HCT116 (cell line): ENCODE data around the gene PXDN. TPM values are rescaled to one million over a fixed set of nuclear protein-coding genes. Genes with fewer than 3 reads are reported as not detected.

ENCODE experiments used
- ATAC-seq: fragments of 200-7000 bp; cut with Tn5 transposase; 2 replicates; pipeline ENCODE4 v1.9.1; 2020; ENCODE audit warnings: mild to moderate bottlenecking, moderate library complexity
- BruUV-seq: library from RNA; stranded (reverse); fragments of 400-500 nt; replicated peaks from 2 replicates; lab custom pipeline; 2021; lab: Mats Ljungman, UMichigan
- CTCF ChIA-PET: fragments of 300-600 bp; sonication (Branson Sonifier 250); formaldehyde crosslinking; loops from one replicate; lab custom pipeline; 2021; ENCODE audit warnings: antibody characterized with exemption; lab: Charles Lee
- POLR2A ChIA-PET: fragments of 300-600, 350-600 bp; sonication (Branson Sonifier 250); formaldehyde crosslinking; loops from one replicate; lab custom pipeline; 2021; ENCODE audit warnings: antibody characterized with exemption; lab: Charles Lee
- RAD21 ChIA-PET, 2 experiments: fragments of 300-600 bp; sonication (Branson Sonifier 250); formaldehyde crosslinking; loops; one replicate each; lab custom pipeline; 2023; ENCODE audit warnings: low total read pairs in 2 of 2; ENCODE audit not compliant: uncharacterized antibody in 2 of 2, unreplicated experiment in 2 of 2, low non-redundant PET in 1 of 2; lab: Charles Lee
- DNase-seq: peaks from one replicate; pipeline ENCODE4 v3.0.0-alpha.2; 2010; ENCODE audit warnings: low read depth, low spot score
- H2AFZ ChIP-seq: fragments of 200-600 bp; shearing (Covaris generic), sonication (generic); 2 replicates; pipeline ENCODE4 v1.6.1; 2017; ENCODE audit warnings: low read depth, mixed run types, mixed read lengths, antibody characterized with exemption, low read length; ENCODE audit not compliant: poor library complexity, severe bottlenecking
- H3K27ac ChIP-seq: 2 replicates; pipeline ENCODE4 v1.5.1; 2012; ENCODE audit warnings: low read depth, low read length
- H3K27me3 ChIP-seq: fragments of 200-600 bp; sonication (generic); 2 replicates; pipeline ENCODE4 v1.6.1; 2016; ENCODE audit warnings: mixed run types, low read length, mixed read lengths; ENCODE audit not compliant: insufficient read depth
- H3K36me3 ChIP-seq, 2 experiments: fragments of 200-500 bp in 1 of 2; fragments of 200-600 bp in 1 of 2; sonication (Bioruptor generic) in 1 of 2; sonication (generic) in 1 of 2; 2 replicates each; pipeline versions ENCODE4 v1.5.1 to v1.6.1; 2014 to 2016; ENCODE audit warnings: low read length in 2 of 2, inconsistent platforms in 1 of 2, mixed read lengths in 1 of 2, mixed run types in 1 of 2; ENCODE audit not compliant: insufficient read depth in 2 of 2, control insufficient read depth in 1 of 2
- H3K4me1 ChIP-seq, 2 experiments: fragments of 200-600 bp in 1 of 2; sonication (generic) in 1 of 2; 2 replicates each; pipeline versions ENCODE4 v1.5.1 to v1.6.1; 2012 to 2017; ENCODE audit warnings: low read length in 2 of 2, inconsistent platforms in 1 of 2, mild to moderate bottlenecking in 1 of 2, mixed read lengths in 1 of 2, mixed run types in 1 of 2, moderate library complexity in 1 of 2; ENCODE audit not compliant: insufficient read depth in 2 of 2, control insufficient read depth in 1 of 2
- H3K4me2 ChIP-seq: fragments of 200-600 bp; sonication (generic); 2 replicates; pipeline ENCODE4 v1.6.1; 2017; ENCODE audit warnings: mixed run types, low read length, mixed read lengths
- H3K4me3 ChIP-seq, 2 experiments: fragments of 200-600 bp in 1 of 2; sonication (generic) in 1 of 2; replicated peaks in 1 of 2; 2 replicates each; pipeline ENCODE4 v1.5.1; 2011 to 2016; ENCODE audit warnings: low read length in 2 of 2, control low read depth in 1 of 2, low read depth in 1 of 2, mild to moderate bottlenecking in 1 of 2, mixed read lengths in 1 of 2, mixed run types in 1 of 2
- H3K79me2 ChIP-seq: fragments of 200-600 bp; sonication (generic); 2 replicates; pipeline ENCODE4 v1.6.1; 2017; ENCODE audit warnings: mild to moderate bottlenecking, mixed run types, low read length, moderate library complexity, mixed read lengths; ENCODE audit not compliant: insufficient read depth
- H3K9ac ChIP-seq: fragments of 200-600 bp; sonication (generic); 2 replicates; pipeline ENCODE4 v1.6.1; 2016; ENCODE audit warnings: low read length, mixed read lengths
- H3K9me2 ChIP-seq: fragments of 200-600 bp; sonication (generic), shearing (Covaris generic); 2 replicates; pipeline ENCODE4 v1.6.1; 2017; ENCODE audit warnings: mixed run types, mild to moderate bottlenecking, moderate library complexity; ENCODE audit not compliant: insufficient read depth
- H3K9me3 ChIP-seq, 2 experiments: fragments of 200-500 bp in 1 of 2; fragments of 200-600 bp in 1 of 2; sonication (Bioruptor generic) in 1 of 2; sonication (generic) in 1 of 2; 2 replicates each; pipeline ENCODE4 v1.6.1; 2014 to 2017; ENCODE audit warnings: low read length in 2 of 2, mixed read lengths in 2 of 2, inconsistent platforms in 1 of 2, low read depth in 1 of 2, mild to moderate bottlenecking in 1 of 2, mixed run types in 1 of 2, moderate library complexity in 1 of 2; ENCODE audit not compliant: control insufficient read depth in 1 of 2, insufficient read depth in 1 of 2
- H4K20me1 ChIP-seq: fragments of 200-600 bp; sonication (generic), shearing (Covaris generic); 2 replicates; pipeline ENCODE4 v1.6.1; 2017; ENCODE audit warnings: mixed run types, mild to moderate bottlenecking, moderate library complexity; ENCODE audit not compliant: insufficient read depth
- CBX3 ChIP-seq: IDR thresholded peaks from 2 replicates; pipeline ENCODE4 v1.6.1; 2012; ENCODE audit warnings: low read depth
- CEBPB ChIP-seq: IDR thresholded peaks from 2 replicates; pipeline ENCODE4 v1.6.1; 2012; ENCODE audit warnings: low read depth
- EGR1 ChIP-seq: IDR thresholded peaks from 2 replicates; pipeline ENCODE4 v1.6.1; 2012; ENCODE audit warnings: low read depth
- EZH2 ChIP-seq: fragments of 200-600 bp; sonication (generic); IDR thresholded peaks from 2 replicates; pipeline ENCODE4 v1.6.1; 2017; ENCODE audit warnings: antibody characterized with exemption, mixed run types
- JUND ChIP-seq: IDR thresholded peaks from 2 replicates; pipeline ENCODE4 v1.6.1; 2012
- POLR2A ChIP-seq: IDR thresholded peaks from 2 replicates; pipeline ENCODE4 v1.7.0; 2011; ENCODE audit warnings: borderline replicate concordance; ENCODE audit not compliant: insufficient read depth, insufficient read length; ENCODE audit errors: extremely low read depth
- POLR2AphosphoS5 ChIP-seq: IDR thresholded peaks from 2 replicates; pipeline ENCODE4 v1.6.1; 2011; ENCODE audit warnings: mild to moderate bottlenecking, low read depth, low read length, moderate library complexity
- RAD21 ChIP-seq: IDR thresholded peaks from 2 replicates; pipeline ENCODE4 v1.6.1; 2012; ENCODE audit warnings: low read depth, mild to moderate bottlenecking
- REST ChIP-seq: IDR thresholded peaks from 2 replicates; pipeline ENCODE4 v1.6.1; 2012; ENCODE audit warnings: low read depth
- SIN3A ChIP-seq: IDR thresholded peaks from 2 replicates; pipeline ENCODE4 v1.6.1; 2012; ENCODE audit warnings: low read depth
- TCF7L2 ChIP-seq: IDR thresholded peaks from 2 replicates; pipeline ENCODE4 v1.7.0; 2011; ENCODE audit warnings: borderline replicate concordance, inconsistent platforms; ENCODE audit not compliant: insufficient read depth, insufficient read length; ENCODE audit errors: extremely low read depth
- YY1 ChIP-seq: IDR thresholded peaks from 2 replicates; pipeline ENCODE4 v1.6.1; 2011; ENCODE audit warnings: low read length, low read depth, moderate library complexity, mild to moderate bottlenecking; ENCODE audit not compliant: insufficient replicate concordance; ENCODE audit errors: extremely low read depth
- ZBTB33 ChIP-seq: IDR thresholded peaks from 2 replicates; pipeline ENCODE4 v1.6.1; 2011; ENCODE audit warnings: mild to moderate bottlenecking, low read length, moderate library complexity; ENCODE audit not compliant: insufficient replicate concordance; ENCODE audit errors: extremely low read depth
- ZFX ChIP-seq: fragments of 450-650 bp; IDR thresholded peaks from 2 replicates; pipeline ENCODE4 v1.6.1; 2017
- ZNF274 ChIP-seq: fragments of 200-500 bp; sonication (Bioruptor generic); IDR thresholded peaks from 2 replicates; pipeline ENCODE4 v1.6.1; 2014; ENCODE audit warnings: mild to moderate bottlenecking, low read depth, low read length, inconsistent platforms
- intact Hi-C: fragments of 100-400 bp; cut with micrococcal nuclease; formaldehyde crosslinking; loops from 2 replicates; pipeline ENCODE4 v1.10.0; 2022
- total RNA-seq: library from RNA; stranded (reverse); gene quantifications from one replicate; pipeline ENCODE4 v1.2.1, GENCODE V29; 2021; ENCODE audit not compliant: unreplicated experiment

The PXDN gene
- total RNA-seq, 1 experiment from 2014 or later: 10.7 TPM

- Histone ChIP-seq H3K4me2 (no peak overlapping the region), H2AFZ (no peak overlapping the region), H3K4me3 (no peak overlapping the region), H3K9ac (no peak overlapping the region), H4K20me1 (no peaks in the 10 kb centered on the region), H3K9me2 (no peaks in the 10 kb centered on the region), H3K27me3 (no peaks in the 10 kb centered on the region), H3K79me2 (no peaks in the 10 kb centered on the region), H3K9me3 (no peaks in the 10 kb centered on the region), H3K27ac (no peak overlapping the region), H3K36me3 (no peaks in the 10 kb centered on the region), H3K4me1 (peaks cover 6 to 8% of the 10 kb centered on the region in 2 experiments; a peak in 2 of 4 replicates)
- POLR2A ChIA-PET: no interaction called here
- TF ChIP-seq ZBTB33 (no peak), TCF7L2 (no peak)
- intact Hi-C loops: no loop called here
- CTCF ChIA-PET: no interaction called here
- no TSS peak for BruUV-seq
- ATAC-seq (no peak), DNase-seq (no peak)
- RAD21 ChIA-PET: no interaction called here
Observed at GRCh38 chr2:1705557-1706076, 38.7 kb downstream of the PXDN start.

- Histone ChIP-seq H4K20me1 (no peaks in the 10 kb centered on the region), H3K79me2 (no peaks in the 10 kb centered on the region), H3K36me3 (no peaks in the 10 kb centered on the region), H3K4me2 (no peak overlapping the region), H3K9me3 (no peaks in the 10 kb centered on the region), H3K9ac (no peak overlapping the region), H3K27me3 (no peaks in the 10 kb centered on the region), H2AFZ (no peak overlapping the region), H3K4me1 (peaks cover 6 to 8% of the 10 kb centered on the region in 2 experiments; a peak in 2 of 4 replicates), H3K9me2 (no peaks in the 10 kb centered on the region), H3K27ac (no peak overlapping the region), H3K4me3 (no peak overlapping the region)
- ChIA-PET CTCF (no interaction called here), RAD21 (no interaction called here), POLR2A (interaction anchor here (0.6 kb wide), 1 partner anchor 21 kb away, joined by 4 read pairs; no protein-coding TSS in a partner anchor)
- intact Hi-C loops: no loop called here
- no peak for DNase-seq
- ATAC-seq: no peak
- BruUV-seq: no TSS peak
- TF ChIP-seq REST (no peak), POLR2A (no peak), YY1 (no peak), EZH2 (no peak), JUND (no peak), ZNF274 (no peak), CEBPB (no peak), ZFX (no peak), SIN3A (no peak), RAD21 (no peak), POLR2AphosphoS5 (no peak), EGR1 (no peak), CBX3 (no peak)
Observed at GRCh38 chr2:1704631-1705556, 39.4 kb downstream of the PXDN start.
